HG02973 (cell line): ENCODE data around the gene SLC39A7.

Experiments
- ATAC-seq: cut with Tn5 transposase; IDR thresholded peaks from one replicate; pipeline ENCODE4 v1.9.1; 2021; ENCODE audit warnings: moderate library complexity; ENCODE audit not compliant: unreplicated experiment

The SLC39A7 gene

DNA sequence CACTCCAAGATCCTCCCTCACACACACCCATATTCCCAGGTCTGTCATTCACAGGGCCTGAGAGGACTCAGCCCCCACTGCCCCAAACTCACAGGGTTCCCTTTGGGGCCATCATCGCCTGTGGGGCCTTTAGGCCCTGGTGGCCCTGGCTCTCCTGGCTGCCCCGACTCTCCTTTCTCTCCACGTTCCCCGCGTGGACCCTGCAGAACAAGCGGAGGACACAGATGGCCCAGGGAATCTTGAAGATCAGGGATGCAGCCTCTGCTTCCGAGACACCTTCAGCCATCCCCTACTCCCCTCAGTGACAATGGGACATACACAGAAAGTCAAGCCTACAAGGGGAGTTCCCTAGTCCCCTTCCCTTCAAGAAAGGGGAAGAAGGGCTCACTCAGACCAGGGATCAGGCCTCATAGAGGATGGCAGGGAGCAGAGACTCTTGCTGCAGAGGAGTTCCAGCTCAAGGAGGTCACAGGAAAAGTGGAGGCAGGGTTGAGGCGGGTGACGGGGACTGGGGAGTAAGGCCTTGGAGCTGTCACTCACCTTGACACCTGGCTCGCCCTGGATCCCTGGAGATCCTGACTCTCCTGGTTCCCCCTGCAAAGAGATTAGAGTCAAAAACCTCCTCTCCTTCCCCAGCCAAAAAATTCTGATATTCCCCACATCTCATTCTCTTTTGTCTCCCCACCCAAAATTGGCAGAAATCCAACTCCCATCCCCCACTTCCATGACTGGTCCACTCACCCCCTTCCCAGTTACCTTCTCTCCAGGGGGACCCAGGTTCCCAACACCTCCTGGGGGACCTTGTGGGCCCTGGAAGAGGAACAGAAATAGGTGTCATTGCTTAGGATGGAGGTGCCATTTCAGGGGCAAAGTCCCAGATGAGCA is 31.1 kb upstream of the SLC39A7 start:
- no peak for ATAC-seq

DNA sequence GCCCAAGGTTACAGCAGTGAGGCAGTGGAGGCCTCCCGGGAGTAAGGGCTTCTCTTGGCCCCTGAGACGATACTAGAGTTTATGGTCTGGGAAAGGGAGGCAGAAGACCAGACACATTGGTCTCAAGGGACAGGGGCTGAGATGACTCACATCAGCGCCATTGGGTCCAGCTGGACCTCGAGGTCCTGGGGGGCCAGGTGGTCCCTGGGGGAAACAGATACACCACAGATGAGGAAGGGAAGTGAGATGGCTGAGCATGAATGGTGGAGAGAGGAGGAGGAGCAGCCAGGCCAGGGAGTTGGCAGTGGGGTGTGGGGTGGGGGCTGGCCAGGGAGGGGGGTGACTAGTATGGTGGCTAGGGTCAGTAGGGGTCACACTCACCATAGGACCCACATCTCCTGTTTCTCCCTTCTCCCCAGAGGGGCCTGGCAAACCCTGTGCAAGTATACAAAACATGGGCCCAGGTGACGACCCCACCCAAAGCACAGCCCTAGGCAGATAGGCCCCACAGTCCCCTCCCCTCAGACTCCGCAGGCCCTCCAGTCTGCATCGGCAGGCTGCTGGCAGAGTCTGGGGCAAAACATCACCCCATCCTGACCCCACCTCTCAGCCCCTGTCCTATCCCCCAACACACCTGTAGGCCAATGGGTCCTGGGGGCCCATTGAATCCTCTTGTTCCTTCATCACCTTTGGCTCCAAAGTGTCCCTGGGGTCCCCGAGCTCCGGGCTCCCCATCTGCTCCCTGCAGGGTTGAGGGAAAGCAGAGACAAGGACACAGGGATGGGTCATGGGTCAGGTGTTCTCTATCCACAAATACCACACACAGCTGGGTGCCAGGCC is 30.3 kb upstream of the SLC39A7 start:
- ATAC-seq, result no peak

DNA sequence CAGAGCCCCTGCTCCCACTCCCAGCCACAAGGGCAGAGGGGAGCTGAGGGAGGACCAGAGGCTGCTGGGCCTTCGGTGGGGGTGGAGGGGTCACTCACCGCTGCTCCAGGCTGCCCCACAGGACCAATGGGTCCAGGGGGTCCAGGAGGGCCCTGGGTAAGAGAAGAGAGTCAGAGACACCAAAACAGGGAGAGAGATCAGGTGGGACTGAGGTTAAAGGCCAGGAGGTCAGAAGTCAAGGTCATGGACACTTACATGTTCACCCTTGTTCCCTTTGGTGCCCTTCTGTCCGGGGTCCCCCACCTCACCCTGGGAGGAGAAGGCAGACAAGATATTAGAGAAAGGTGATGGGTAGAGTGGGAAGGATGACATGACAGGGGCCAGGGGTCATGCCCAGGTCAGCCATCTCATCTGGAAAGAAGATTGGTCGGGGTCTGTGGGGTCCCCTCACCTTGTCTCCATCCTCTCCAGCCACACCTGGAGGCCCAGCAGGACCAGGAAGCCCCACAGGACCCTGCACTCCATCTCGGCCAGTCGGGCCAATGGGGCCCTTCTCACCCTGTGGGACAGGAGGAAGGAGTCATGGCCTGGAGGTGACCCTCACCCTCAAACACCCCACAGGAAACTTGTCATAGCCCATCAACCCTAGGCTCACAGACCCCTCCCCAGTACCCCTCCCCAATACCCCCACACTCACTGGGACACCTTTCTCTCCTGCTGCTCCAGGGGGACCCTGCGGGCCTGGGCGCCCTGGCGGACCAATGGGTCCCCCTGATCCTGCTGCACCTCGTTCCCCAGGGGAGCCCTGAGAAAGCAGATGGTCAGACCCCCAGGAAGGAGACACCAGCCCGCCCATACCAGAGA is 29.4 kb upstream of the SLC39A7 start:
- no peak for ATAC-seq

DNA sequence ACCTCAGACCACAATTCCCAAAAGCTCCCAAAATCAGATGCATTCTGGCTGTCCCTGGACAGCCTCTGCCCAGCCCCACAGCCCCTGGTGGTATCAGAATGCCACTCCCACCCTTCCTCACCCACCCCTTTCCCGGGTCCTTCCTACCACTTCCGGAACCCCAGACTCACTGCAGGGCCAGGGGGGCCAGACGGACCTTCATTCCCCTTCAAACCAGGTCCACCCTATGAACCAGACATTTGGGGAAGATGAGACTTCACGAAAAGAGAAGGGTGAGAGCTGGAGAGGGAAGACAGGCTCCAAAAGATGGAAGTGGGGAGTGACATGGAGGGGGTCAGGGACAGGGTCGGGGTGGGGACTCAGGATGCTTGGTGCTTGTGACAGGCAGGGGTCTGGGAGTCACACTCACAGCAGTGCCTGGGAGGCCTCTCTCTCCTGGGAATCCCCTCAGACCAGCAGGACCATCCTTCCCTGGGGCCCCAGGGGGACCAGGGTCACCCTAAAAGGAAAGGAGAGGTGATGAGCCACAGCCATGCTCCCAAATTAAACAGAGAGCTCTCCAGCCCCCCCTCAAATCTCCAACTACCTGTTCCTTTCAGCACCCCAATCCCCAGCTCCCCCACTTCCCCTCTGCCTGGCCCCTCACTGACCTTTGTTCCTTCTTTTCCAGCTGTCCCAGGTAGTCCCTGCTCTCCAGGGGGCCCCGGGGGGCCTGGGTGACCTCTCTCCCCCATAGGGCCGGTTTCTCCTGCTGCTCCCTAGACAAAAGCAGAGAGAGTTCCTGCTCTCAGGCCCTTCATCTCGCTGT is 28.6 kb upstream of the SLC39A7 start:
- no peak for ATAC-seq

DNA sequence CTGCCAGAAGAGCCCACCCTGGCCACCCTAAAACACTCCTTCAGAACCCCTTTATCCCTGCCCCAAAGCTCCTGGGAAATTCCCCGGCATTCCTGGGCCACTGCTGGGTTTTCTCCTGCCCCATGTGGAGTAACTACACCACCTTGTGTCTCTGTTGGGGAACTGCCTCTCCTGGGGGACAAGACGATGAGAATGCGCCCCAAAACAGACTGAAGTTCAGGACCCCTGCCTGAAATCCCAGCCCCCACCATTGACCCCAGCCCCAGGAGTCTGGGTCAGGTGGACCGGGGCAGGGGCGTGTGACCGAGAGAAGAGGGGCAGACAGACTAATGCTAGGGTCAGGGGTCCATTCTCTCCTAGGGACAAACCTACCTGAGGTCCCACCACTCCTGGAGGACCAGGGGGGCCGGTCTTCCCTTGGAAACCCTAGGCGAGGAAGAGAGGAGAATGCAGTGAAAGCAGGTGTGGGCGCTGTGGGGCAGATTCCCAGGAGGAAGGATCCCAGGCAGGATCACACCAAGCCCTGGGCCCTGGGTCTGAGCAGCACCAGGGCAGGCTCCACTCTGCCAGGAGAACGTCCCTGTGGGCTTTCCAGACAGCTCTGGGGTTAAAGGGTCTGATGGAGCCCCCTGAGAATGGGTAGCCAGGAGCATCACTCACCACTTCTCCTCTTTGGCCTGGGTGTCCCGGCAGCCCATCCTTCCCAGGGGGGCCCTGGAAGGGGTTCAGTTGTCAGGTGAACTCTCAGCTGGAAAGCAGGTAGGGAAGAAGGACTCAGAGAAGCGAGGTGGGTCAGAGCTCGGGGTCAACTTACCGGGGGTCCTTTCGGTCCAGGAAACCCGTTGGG is 27.8 kb upstream of the SLC39A7 start:
- no peak for ATAC-seq

DNA sequence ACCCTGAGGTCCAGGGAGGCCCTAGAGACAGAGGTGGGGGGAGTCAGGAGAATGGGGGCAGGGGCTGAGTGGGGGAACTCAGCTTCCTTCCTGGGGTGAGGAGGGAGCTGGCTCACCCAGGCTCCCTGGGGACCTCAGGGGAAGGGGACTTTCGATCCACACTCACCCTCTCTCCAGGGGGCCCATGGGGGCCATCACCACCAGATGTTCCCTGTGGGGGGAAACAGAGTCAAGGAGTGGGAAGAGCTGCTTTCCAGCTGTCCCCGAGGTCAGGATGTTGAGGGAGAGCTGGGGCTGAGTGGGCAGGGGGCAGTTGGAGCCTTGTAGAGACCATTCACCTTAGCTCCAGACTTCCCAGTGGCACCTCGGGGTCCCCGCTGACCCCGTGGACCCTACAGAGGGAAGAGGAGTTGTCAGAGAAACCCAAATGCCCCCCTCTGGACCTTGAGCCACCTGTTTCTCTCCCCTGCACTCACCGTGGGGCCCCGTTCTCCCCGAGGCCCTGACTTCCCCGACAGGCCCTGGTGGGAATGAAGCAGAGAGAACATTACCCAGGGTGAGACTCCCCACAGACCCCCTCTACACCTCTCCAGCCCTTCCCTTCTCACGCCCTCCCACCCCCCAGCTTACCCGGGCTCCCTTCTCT is 27.0 kb upstream of the SLC39A7 start:
- ATAC-seq, result no peak

DNA sequence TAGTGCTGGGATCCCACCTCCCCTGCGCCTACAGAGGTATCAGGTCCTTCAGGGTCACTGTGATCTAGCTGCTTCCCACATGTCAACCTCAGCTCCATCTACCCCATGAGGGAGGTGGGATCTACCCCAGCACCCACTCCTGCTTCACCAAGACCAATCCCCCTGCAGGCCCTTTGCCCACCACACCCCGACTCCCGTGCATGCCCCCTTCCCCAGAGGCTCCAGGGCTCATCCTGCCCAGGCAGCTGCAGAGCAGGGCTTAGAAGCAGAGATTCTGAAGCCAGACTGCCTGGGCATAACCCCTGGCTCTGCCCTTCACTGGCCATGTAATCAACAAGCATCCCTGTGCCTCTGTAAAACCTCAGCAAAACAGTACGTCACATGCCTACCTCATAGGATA is 25.9 kb upstream of the SLC39A7 start:
- ATAC-seq, result no peak

DNA sequence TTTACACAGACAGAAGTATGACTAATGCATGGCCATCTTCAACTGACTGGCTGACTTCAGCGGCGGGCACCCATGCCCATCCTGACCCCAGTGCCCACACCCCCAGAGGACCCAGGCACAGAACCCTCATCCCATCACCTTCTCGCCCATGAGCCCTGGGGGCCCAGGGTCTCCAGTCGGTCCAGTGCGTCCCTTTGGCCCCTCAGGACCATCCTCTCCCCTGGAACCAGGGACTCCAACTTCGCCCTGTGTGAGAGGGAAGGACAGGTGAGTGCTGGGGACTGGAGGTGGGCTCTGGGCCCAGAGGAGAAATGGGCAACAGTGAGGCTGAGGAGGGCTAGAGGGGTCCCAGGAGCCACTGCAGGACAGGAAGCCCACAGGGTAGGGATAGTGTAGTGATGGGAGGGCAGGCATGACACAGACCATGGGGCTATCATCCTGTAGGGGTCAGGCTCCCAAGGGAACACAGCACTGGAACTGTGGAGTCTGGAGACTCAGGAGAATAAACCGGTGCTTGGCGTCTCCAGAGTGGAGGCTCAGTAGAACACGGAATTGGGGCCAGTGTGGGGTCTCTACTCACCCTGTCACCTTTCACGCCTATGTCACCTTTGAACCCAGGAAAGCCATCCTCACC is 25.1 kb upstream of the SLC39A7 start:
- no peak for ATAC-seq

DNA sequence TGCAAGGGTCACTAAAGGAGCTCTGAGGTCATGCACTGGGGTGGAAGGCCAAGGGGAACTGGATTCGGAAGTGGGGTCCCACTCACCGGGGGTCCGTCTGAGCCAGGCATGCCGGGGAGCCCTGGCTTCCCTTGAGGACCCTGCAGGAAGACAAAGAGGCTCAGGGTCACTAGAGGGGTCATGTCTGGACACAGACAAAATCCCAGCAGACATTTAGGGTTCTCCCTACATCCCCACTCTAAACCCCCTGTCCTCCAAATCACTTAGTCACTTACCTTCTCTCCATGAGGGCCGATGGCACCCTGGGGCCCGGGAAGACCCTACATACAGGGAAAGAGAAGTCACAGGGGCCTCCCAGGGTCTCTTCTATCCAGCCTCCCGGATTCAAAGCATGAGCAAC is 23.8 kb upstream of the SLC39A7 start:
- no peak for ATAC-seq

DNA sequence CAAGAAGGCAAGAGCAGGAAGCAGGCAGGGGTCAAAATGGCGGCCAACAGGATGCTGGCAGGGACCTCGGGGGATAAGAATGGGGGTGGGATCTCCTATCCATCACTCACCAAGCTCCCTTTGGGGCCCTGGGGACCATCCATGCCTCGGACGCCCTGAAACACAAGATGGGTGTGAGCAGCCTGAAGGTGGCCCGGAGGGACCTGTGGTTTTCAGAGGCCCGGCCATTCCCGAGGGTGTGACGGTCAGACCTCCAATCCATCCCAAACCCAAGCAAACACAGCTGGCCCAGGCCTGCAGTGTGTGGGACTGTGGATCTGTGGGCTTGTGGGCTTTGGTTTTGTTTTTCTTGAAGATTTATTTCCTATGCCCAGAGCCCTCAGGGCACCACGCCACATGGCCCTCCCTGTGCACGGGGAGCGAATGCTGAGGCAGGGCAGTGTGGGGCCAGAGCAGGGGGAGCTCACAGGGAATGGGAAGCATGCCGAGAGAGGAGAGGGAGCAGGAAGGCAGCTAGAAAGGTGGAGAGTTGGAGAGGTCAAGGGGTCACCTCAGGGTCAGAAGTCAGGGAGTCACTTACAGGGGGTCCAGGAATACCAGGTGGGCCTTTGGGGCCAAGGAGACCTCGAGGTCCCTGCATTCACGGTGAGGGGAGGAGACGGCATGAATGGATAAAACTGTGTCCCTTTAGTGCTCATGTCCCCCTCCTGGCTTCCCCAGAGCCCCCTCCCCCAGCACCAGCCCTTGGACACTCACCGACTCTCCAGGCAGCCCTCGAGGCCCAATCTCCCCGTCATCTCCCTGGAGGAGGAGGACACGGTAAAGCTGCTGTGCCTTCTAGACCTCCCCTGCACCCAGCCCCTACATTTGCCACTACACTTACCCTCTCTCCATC is 22.9 kb upstream of the SLC39A7 start:
- ATAC-seq, result no peak

DNA sequence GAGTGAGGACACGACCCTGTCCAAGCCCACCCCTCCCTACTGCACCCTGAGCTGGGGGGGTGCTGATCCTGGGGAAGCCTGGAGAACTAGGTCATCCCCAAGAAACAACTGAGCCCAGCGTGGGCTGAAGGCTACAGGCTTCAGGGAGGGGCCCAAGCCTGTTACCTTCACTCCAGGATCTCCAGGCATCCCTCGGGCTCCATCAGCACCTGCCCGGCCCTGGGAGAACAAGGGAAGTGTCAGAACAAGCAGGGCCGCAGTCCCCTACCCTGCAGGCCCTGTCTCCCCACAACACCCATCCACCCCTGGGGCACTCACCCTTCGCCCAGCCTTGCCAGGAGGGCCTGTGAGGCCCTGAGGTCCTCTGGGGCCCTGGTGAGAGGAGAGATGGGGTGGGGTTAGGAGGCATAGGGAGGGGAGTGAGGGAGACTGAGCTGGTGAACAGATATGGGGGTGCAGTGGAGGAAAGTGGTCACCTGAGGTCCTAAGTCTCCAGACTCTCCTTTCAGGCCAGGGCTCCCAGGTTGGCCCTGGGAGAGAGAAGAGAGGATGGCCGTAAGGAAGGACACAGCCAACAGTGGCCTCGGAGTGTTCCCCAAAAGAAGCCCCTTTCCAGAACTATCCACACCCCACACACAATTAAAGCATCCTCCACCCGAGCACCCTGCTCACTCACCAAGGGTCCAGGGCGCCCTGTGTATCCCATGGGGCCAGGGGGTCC is 21.8 kb upstream of the SLC39A7 start:
- ATAC-seq, result no peak

DNA sequence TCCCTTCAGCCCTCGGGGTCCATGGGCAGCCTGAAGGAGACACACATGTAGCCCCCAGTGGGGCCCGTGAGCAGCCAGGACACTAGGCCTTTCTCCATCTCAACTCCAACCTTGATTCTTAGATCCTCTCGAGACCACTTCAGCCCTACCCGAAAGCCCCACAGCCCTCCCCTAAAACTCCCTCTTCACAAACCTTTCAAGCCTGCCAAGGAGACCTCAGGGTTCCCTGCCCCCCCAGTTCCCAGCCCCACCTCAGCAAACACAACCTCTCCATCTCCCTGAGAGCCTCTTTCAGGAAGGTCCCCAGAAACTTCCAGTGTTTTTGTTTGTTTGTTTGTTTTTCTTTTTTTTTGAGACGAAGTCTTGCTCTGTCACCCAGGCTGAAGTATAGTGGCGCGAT is 19.5 kb upstream of the SLC39A7 start:
- no peak for ATAC-seq

DNA sequence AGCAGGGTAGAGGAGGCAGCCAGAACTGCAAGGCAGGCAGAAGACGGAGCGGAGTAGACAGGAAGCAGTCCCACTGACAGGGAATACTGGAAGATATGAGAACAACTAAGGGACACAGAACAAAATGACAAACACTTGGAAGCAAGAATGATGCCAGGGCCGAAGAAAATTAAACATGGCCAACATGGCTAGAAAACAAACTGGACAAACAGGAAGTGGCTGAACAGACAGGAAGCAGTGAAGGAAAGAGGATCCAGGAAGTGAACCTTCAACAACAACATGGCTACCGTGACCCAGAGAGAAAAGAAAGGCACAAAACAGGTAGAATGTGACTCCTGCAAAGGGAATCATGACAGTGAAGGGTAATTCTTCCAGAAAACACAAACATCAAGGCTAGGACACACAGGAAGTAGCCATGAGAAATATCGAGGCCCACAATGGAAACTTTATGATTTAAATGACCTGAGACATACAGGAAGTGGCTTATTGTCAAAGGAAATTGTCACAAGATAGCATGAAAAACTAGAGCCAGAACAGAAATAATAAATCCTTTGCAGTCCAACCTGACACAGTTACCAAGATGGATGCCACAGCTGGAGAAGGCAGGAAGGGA is 17.5 kb upstream of the SLC39A7 start:
- no peak for ATAC-seq

DNA sequence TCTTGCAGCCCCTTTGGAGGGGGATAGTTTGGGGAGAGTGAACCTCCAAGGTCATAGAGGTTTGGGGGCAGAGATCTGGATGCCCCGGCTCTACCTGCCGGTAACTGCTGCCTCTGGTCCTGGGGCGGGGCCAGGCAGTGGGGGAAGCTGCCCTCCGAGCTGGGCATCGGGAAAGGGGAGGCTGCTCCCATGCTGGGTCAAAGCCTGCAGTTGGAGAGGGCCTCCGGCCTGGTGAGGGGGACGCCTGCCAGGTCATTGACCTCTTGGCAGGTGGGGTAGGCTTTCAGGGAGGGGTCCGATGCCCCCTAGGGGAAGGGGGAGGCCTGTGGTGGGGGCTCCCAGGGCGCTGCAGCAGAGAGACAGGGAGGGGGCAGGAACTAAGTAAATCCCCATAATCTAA is 15.5 kb upstream of the SLC39A7 start:
- ATAC-seq, result no peak

DNA sequence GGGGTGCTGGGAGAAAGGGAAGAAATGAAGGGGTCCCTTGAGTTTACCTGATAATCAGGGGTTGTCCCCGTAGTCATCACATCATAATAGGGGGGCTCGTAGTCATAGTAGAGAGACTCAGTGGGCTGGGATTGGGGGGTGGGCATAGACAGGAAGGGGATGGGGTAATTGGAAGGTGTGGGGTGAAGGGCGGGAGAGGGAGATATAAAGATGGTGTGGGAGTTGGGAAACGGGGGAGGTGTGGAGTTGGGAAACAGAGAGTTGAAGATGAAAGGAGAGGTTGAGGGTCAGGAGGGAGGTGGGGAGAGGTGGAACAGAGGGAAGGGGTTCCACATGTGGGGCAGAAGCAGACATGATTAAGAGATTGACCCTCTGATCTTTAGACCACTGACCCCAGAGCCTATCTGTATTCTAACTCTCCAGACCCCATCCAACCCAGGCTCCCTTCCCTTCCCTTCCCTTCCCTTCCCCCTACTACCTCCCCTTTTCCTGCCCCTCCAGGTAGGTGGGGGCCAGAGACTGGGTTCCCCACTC is 14.9 kb upstream of the SLC39A7 start:
- ATAC-seq, result no peak

DNA sequence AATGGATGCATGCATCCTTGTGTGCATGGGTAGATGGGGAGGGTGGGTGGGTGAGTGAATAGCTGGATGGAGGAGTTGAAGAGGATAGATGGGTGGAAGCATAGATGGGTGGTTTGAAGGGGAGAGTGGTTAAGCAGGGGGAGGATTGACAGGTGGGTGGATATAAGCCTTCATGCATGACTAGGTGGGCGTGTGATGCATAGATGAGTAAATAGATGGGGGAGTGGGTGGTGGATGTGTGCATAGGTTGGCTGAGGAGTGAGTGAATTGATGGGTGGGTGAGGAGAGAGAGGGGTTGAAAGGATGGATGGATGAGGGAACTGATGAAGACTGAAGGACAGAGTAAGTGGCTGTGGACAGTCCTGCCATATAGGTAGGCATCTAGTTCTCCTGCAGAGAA is 12.9 kb upstream of the SLC39A7 start:
- ATAC-seq, result no peak
